ENCODE measurements around the gene ASPM.

DNA sequence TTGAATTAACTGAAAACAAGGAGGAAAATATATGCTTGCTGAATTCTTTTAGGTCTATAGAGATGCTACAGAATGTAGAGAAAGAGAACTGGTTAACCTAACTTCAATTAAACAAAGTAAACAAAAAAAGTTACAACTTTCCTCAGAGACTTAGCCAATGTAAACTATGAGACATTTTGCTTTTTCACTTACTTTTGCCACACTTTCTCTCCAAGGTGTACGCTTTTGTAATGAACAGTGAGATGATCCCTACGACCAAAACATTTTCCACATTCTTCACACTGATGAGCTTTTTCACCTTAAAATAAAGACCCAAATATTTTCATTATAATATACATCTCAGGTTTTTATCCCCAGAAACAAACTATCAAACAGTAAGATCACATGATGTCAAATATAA lies 28.3 kb upstream of the ASPM start:
- TF ChIP-seq, protein P1, sequence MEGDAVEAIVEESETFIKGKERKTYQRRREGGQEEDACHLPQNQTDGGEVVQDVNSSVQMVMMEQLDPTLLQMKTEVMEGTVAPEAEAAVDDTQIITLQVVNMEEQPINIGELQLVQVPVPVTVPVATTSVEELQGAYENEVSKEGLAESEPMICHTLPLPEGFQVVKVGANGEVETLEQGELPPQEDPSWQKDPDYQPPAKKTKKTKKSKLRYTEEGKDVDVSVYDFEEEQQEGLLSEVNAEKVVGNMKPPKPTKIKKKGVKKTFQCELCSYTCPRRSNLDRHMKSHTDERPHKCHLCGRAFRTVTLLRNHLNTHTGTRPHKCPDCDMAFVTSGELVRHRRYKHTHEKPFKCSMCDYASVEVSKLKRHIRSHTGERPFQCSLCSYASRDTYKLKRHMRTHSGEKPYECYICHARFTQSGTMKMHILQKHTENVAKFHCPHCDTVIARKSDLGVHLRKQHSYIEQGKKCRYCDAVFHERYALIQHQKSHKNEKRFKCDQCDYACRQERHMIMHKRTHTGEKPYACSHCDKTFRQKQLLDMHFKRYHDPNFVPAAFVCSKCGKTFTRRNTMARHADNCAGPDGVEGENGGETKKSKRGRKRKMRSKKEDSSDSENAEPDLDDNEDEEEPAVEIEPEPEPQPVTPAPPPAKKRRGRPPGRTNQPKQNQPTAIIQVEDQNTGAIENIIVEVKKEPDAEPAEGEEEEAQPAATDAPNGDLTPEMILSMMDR (IDR thresholded peaks at IDR 0.05): no peak
- no peak for TF ChIP-seq EZH2 (IDR thresholded peaks at IDR 0.05; ENCODE audit: borderline replicate concordance, insufficient read depth, low read depth, low read length, poor library complexity, severe bottlenecking)

All from B cell (primary cell).